SK-N-SH (cell line): ENCODE results near the gene HLA-B. TPM values are rescaled to one million over a fixed set of nuclear protein-coding genes. Genes with fewer than 3 reads are reported as not detected.

Source experiments
- CTCF ChIA-PET: fragments of 300-600, 350-600 bp; formaldehyde crosslinking; extraction: SDS; loops from one replicate; lab custom pipeline; 2021; lab: Yijun Ruan, JAX
- POLR2A ChIA-PET: fragments of 350-600 bp; sonication (Branson Sonifier 250); formaldehyde crosslinking; extraction: SDS; loops from one replicate; lab custom pipeline; 2020; ENCODE audit warnings: antibody characterized with exemption, inconsistent platforms; lab: Yijun Ruan, JAX
- DNase-seq: peaks from one replicate; pipeline ENCODE4 v3.0.0; 2012
- H2AFZ ChIP-seq: fragments of 200-600 bp; sonication (generic); 2 replicates; pipeline ENCODE4 v1.8.1; 2016; ENCODE audit warnings: antibody characterized with exemption, mild to moderate bottlenecking, low read depth
- H3F3A ChIP-seq: fragments of 200-600 bp; sonication (generic); replicated peaks from 2 replicates; pipeline ENCODE3; 2016; ENCODE audit warnings: antibody characterized with exemption, mild to moderate bottlenecking; ENCODE audit not compliant: insufficient read depth
- H3K27ac ChIP-seq, 2 experiments: fragments of 200-500 bp in 1 of 2; fragments of 200-600 bp in 1 of 2; sonication (Bioruptor generic) in 1 of 2; sonication (generic), shearing (Covaris generic) in 1 of 2; 2 replicates each; pipeline versions ENCODE4 v1.5.1 to v1.6.1; 2014 to 2016; ENCODE audit warnings: low read depth in 2 of 2, inconsistent platforms in 1 of 2, low read length in 1 of 2, mild to moderate bottlenecking in 1 of 2, mixed read lengths in 1 of 2
- H3K27me3 ChIP-seq: fragments of 200-600 bp; sonication (generic), shearing (Covaris generic); 2 replicates; pipeline ENCODE4 v1.6.1; 2016; ENCODE audit warnings: mixed run types; ENCODE audit not compliant: insufficient read depth
- H3K36me3 ChIP-seq, 2 experiments: fragments of 200-500 bp in 1 of 2; fragments of 200-600 bp in 1 of 2; sonication (Bioruptor generic) in 1 of 2; sonication (generic) in 1 of 2; replicated peaks in 1 of 2; 2 replicates each; pipeline versions ENCODE3 to v1.5.1; 2014 to 2016; ENCODE audit warnings: low read length in 1 of 2, mild to moderate bottlenecking in 1 of 2; ENCODE audit not compliant: insufficient read depth in 2 of 2, control insufficient read depth in 1 of 2
- H3K4me1 ChIP-seq, 2 experiments: fragments of 200-500 bp in 1 of 2; fragments of 200-600 bp in 1 of 2; sonication (Bioruptor generic) in 1 of 2; sonication (generic), shearing (Covaris generic) in 1 of 2; 2 replicates each; pipeline versions ENCODE4 v1.5.1 to v1.6.1; 2014 to 2016; ENCODE audit warnings: low read depth in 1 of 2, low read length in 1 of 2, mixed run types in 1 of 2; ENCODE audit not compliant: insufficient read depth in 2 of 2, control insufficient read depth in 1 of 2
- H3K4me2 ChIP-seq: fragments of 200-600 bp; sonication (generic), shearing (Covaris generic); 2 replicates; pipeline ENCODE4 v1.6.1; 2017; ENCODE audit warnings: mixed run types
- H3K4me3 ChIP-seq, 2 experiments: fragments of 200-500 bp in 1 of 2; fragments of 200-600 bp in 1 of 2; sonication (Bioruptor generic) in 1 of 2; sonication (generic), shearing (Covaris generic) in 1 of 2; 2 replicates each; pipeline versions ENCODE4 v1.5.1 to v1.8.1; 2014 to 2016; ENCODE audit warnings: low read depth in 2 of 2, inconsistent platforms in 1 of 2, low read length in 1 of 2, mild to moderate bottlenecking in 1 of 2, mixed read lengths in 1 of 2, moderate library complexity in 1 of 2
- H3K79me2 ChIP-seq: fragments of 200-600 bp; sonication (generic); 2 replicates; pipeline ENCODE4 v1.8.1; 2017; ENCODE audit warnings: mild to moderate bottlenecking; ENCODE audit not compliant: insufficient read depth
- H3K9ac ChIP-seq: fragments of 200-600 bp; sonication (generic); 2 replicates; pipeline ENCODE4 v1.6.1; 2017; ENCODE audit warnings: mixed run types
- H3K9me2 ChIP-seq: fragments of 200-600 bp; sonication (generic); 2 replicates; pipeline ENCODE4 v1.6.1; 2017; ENCODE audit warnings: mixed run types
- H3K9me3 ChIP-seq: fragments of 200-600 bp; sonication (generic); 2 replicates; pipeline ENCODE4 v1.6.1; 2017; ENCODE audit warnings: mixed run types, mild to moderate bottlenecking, moderate library complexity
- H4K20me1 ChIP-seq: fragments of 200-600 bp; sonication (generic); 2 replicates; pipeline ENCODE4 v1.6.1; 2017; ENCODE audit warnings: mild to moderate bottlenecking, mixed run types; ENCODE audit not compliant: insufficient read depth
- CHD2 ChIP-seq: fragments of 150-350 bp; IDR thresholded peaks from 2 replicates; pipeline ENCODE4 v1.6.1; 2018; ENCODE audit warnings: low read length; ENCODE audit not compliant: partially characterized antibody
- ELF1 ChIP-seq: IDR thresholded peaks from 2 replicates; pipeline ENCODE4 v1.4.0; 2012
- EZH2phosphoT487 ChIP-seq: fragments of 200-600 bp; sonication (generic); IDR thresholded peaks from 2 replicates; pipeline ENCODE4 v1.6.1; 2017; ENCODE audit warnings: low read depth, mixed run types, mild to moderate bottlenecking, antibody characterized with exemption, moderate library complexity, borderline replicate concordance
- FOSL2 ChIP-seq: IDR thresholded peaks from 2 replicates; pipeline ENCODE4 v1.4.0; 2012; ENCODE audit warnings: low read depth, mild to moderate bottlenecking, moderate library complexity, borderline replicate concordance
- GABPA ChIP-seq: IDR thresholded peaks from 2 replicates; pipeline ENCODE4 v1.4.0; 2012; ENCODE audit warnings: low read depth, mild to moderate bottlenecking
- GATA2 ChIP-seq: sonication (generic); formaldehyde crosslinking; IDR thresholded peaks from 2 replicates; pipeline ENCODE4 v1.5.0; 2020; ENCODE audit warnings: mild to moderate bottlenecking, missing genetic modification reagents
- MAX ChIP-seq: IDR thresholded peaks from 2 replicates; pipeline ENCODE4 v1.4.0; 2012; ENCODE audit warnings: low read depth
- MEF2A ChIP-seq: IDR thresholded peaks from 2 replicates; pipeline ENCODE4 v1.4.0; 2012; ENCODE audit warnings: low read depth, borderline replicate concordance
- MXI1 ChIP-seq: IDR thresholded peaks from 2 replicates; pipeline ENCODE4 v1.6.1; 2012; ENCODE audit warnings: mild to moderate bottlenecking, low read depth, low read length, improper control_type of control experiment
- NFIC ChIP-seq: IDR thresholded peaks from 2 replicates; pipeline ENCODE4 v1.4.0; 2012; ENCODE audit warnings: borderline replicate concordance
- RAD21 ChIP-seq: IDR thresholded peaks from 2 replicates; pipeline ENCODE4 v1.6.1; 2012; ENCODE audit warnings: mild to moderate bottlenecking, low read length
- RFX5 ChIP-seq: IDR thresholded peaks from 2 replicates; pipeline ENCODE4 v1.6.1; 2012; ENCODE audit warnings: mild to moderate bottlenecking, improper control_type of control experiment, low read length
- YY1 ChIP-seq: IDR thresholded peaks from 2 replicates; pipeline ENCODE4 v1.4.0; 2012; ENCODE audit warnings: low read depth, mild to moderate bottlenecking
- ZBTB33 ChIP-seq: IDR thresholded peaks from 2 replicates; pipeline ENCODE4 v1.4.0; 2012; ENCODE audit warnings: low read depth, borderline replicate concordance
- WGBS: methylation state at CpG from one replicate; pipeline ENCODE4 v1.1.6; 2017; ENCODE audit warnings: low lambda C conversion rate; 5-methylcytosine and 5-hydroxymethylcytosine counted together
- polyA plus RNA-seq, 3 experiments: library from polyadenylated mRNA; depleted of rRNA; stranded (reverse); fragments of >200 nt; gene quantifications; 2 replicates each; pipeline ENCODE4 v1.2.3, GENCODE V29; 2012
- TF ChIP-seq, protein P1 (sequence below): fragments of 200-600 bp; sonication (generic); IDR thresholded peaks from 2 replicates; pipeline ENCODE4 v1.6.1; 2017; ENCODE audit warnings: antibody characterized with exemption, mild to moderate bottlenecking, moderate library complexity
- TF ChIP-seq, protein P2 (sequence below): fragments of 150-350 bp; IDR thresholded peaks from 2 replicates; pipeline ENCODE4 v1.6.1; 2016; ENCODE audit warnings: mild to moderate bottlenecking, low read depth, low read length

HLA-B gene
- polyA plus RNA-seq, 1 of the 3 experiments (the other 2 are of a cell fraction), result 18.7 TPM

DNA sequence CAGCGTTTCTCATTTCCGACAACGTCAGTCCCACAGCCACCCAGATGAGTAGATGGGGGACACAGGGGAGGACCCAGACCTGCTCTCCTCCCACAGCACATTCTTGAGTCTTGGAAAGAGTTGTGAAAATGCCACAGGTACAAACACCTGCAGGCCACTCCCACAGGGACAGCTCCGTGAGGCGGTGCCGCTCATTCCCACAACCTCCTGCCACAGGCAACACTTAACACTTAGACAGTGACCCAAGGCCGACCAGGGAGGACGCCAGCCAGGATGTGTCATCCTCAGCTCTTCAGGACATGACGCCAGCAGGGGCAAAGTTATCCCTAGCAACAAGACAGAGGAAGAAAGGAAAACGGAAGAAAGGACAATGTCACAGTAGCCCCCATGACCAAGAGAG is 22.9 kb upstream of the HLA-B start (continued):
- TF ChIP-seq FOSL2 (no peak), MEF2A (no peak)

GRCh38 chr6:31378721-31379103 is 21.7 kb upstream of the HLA-B start:
- H3K4me3 ChIP-seq, result no peak overlapping the region
- POLR2A ChIA-PET, result no interaction called here

DNA sequence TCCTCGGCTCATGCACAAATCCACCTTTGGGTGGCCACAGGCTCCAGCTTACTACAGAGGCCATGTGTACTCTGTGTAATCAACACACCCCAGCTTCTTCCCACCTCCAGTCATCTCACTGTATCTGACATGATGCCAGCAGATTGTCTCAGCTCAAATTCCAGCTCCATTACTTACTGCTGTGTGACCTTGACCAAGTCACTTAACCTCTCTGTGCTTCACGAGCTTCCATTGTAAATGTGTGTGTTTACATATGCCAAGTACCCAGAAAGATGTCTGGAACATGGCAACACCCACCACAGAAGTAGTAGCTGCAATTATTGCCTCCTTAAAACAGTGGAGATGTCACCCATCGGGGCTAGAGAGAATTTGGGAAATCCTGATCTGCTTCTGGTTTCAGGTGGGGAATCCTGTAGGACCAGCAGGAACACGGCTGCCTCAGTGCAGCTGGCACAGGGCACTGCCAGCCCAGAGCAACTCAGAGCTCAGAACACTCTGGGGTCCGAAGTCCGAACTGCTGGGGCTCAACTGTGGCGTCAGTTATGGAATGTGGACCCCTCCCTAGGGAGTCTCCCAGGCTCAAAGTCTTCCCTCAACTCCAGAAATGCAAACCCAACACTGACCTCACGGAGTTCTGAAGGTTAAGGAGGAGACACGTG is 21.2 kb upstream of the HLA-B start:
- Histone ChIP-seq H3K79me2 (no peaks in the 10 kb centered on the region), H3F3A (no peaks in the 10 kb centered on the region), H3K9ac (no peak overlapping the region), H3K27ac (no peak overlapping the region), H3K4me2 (no peak overlapping the region), H3K4me3 (no peak overlapping the region), H3K9me3 (no peaks in the 10 kb centered on the region), H3K27me3 (peaks cover 61% of the 10 kb centered on the region), H4K20me1 (no peaks in the 10 kb centered on the region), H3K4me1 (no peaks in the 10 kb centered on the region), H3K9me2 (no peaks in the 10 kb centered on the region), H3K36me3 (no peaks in the 10 kb centered on the region), H2AFZ (no peak overlapping the region)
- no peak for DNase-seq
- POLR2A ChIA-PET, result no interaction called here
- CTCF ChIA-PET, result interaction anchor here (0.8 to 3.8 kb wide), 3 partner anchors 11 to 181 kb away, joined by 3 to 34 read pairs (median 4); no protein-coding TSS in a partner anchor
- WGBS, result 6% methylated on average over 6 of the region's 9 CpGs
- TF ChIP-seq MAX, result no peak
- TF ChIP-seq, protein P1, sequence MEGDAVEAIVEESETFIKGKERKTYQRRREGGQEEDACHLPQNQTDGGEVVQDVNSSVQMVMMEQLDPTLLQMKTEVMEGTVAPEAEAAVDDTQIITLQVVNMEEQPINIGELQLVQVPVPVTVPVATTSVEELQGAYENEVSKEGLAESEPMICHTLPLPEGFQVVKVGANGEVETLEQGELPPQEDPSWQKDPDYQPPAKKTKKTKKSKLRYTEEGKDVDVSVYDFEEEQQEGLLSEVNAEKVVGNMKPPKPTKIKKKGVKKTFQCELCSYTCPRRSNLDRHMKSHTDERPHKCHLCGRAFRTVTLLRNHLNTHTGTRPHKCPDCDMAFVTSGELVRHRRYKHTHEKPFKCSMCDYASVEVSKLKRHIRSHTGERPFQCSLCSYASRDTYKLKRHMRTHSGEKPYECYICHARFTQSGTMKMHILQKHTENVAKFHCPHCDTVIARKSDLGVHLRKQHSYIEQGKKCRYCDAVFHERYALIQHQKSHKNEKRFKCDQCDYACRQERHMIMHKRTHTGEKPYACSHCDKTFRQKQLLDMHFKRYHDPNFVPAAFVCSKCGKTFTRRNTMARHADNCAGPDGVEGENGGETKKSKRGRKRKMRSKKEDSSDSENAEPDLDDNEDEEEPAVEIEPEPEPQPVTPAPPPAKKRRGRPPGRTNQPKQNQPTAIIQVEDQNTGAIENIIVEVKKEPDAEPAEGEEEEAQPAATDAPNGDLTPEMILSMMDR, result no peak
- no peak for TF ChIP-seq ZBTB33
- TF ChIP-seq GATA2 (CRISPR knock-in tag), result no peak
- TF ChIP-seq RFX5, result no peak
- no peak for TF ChIP-seq ELF1
- TF ChIP-seq, protein P2, sequence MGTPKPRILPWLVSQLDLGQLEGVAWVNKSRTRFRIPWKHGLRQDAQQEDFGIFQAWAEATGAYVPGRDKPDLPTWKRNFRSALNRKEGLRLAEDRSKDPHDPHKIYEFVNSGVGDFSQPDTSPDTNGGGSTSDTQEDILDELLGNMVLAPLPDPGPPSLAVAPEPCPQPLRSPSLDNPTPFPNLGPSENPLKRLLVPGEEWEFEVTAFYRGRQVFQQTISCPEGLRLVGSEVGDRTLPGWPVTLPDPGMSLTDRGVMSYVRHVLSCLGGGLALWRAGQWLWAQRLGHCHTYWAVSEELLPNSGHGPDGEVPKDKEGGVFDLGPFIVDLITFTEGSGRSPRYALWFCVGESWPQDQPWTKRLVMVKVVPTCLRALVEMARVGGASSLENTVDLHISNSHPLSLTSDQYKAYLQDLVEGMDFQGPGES, result no peak
- TF ChIP-seq MEF2A, result no peak
- no peak for TF ChIP-seq NFIC
- no peak for TF ChIP-seq YY1
- no peak for TF ChIP-seq GABPA
- no peak for TF ChIP-seq EZH2phosphoT487

More at GRCh38 chr6:31378721-31379103, 21.7 kb upstream of the HLA-B start:
- no peak for DNase-seq
- no peak overlapping the region for H3K9ac ChIP-seq
- H3K27me3 ChIP-seq, result peaks cover 61% of the 10 kb centered on the region
- no peak overlapping the region for H3K4me2 ChIP-seq
- H3K9me3 ChIP-seq, result no peaks in the 10 kb centered on the region
- no peaks in the 10 kb centered on the region for H3K4me1 ChIP-seq
- H3K27ac ChIP-seq, result no peak overlapping the region
- H3F3A ChIP-seq, result no peaks in the 10 kb centered on the region
- H2AFZ ChIP-seq, result no peak overlapping the region
- TF ChIP-seq ZBTB33 (no peak), MXI1 (no peak), CHD2 (no peak), GATA2 (CRISPR knock-in tag) (no peak), RAD21 (no peak)
- no peaks in the 10 kb centered on the region for H3K9me2 ChIP-seq
- H3K36me3 ChIP-seq, result no peaks in the 10 kb centered on the region
- no peaks in the 10 kb centered on the region for H4K20me1 ChIP-seq
- 5% methylated on average over 5 of the region's 6 CpGs for WGBS
- CTCF ChIA-PET, result interaction anchor here (1.1 to 3.8 kb wide), 2 partner anchors 12 to 63 kb away, joined by 4 to 34 read pairs; no protein-coding TSS in a partner anchor
- no peaks in the 10 kb centered on the region for H3K79me2 ChIP-seq
